ENCODE results near the gene OBSCN.

GRCh38 chr1:228295201-228295600, 87.4 kb downstream of the OBSCN start:
- TF ChIP-seq CTCF (IDR thresholded peaks at IDR 0.05) (no peak), POLR2A (IDR thresholded peaks at IDR 0.05) (no peak), POLR2AphosphoS5 (IDR thresholded peaks at IDR 0.05) (no peak)

Data from prostate gland (tissue), 2 donors.